SU-DHL-6 (cell line): ENCODE data around the gene SLC7A10.

ENCODE experiments used
- CTCF ChIP-seq: fragments of 200-600 bp; sonication (generic); IDR thresholded peaks from one replicate; pipeline ENCODE4 v1.5.1; 2017; ENCODE audit warnings: antibody characterized with exemption, mild to moderate bottlenecking, low read length, moderate library complexity; ENCODE audit not compliant: insufficient read depth, poor library complexity, severe bottlenecking
- EZH2phosphoT487 ChIP-seq: fragments of 200-600 bp; sonication (generic), shearing (Covaris generic); conservative IDR thresholded peaks from 2 replicates; pipeline ENCODE4 v1.6.1; 2018; ENCODE audit warnings: mild to moderate bottlenecking, antibody characterized with exemption, low read length, moderate library complexity, mixed read lengths

GRCh38 chr19:33163481-33163880 lies 62.2 kb downstream of the SLC7A10 start:
- TF ChIP-seq CTCF (no peak), EZH2phosphoT487 (no peak)
